ENCODE data around the gene ZNF775. TPM values are rescaled to one million over a fixed set of nuclear protein-coding genes. Genes with fewer than 3 reads are reported as not detected.

The ZNF775 gene
- total RNA-seq, 2 experiments from 2014 or later = 3.7 to 4.0 TPM

DNA sequence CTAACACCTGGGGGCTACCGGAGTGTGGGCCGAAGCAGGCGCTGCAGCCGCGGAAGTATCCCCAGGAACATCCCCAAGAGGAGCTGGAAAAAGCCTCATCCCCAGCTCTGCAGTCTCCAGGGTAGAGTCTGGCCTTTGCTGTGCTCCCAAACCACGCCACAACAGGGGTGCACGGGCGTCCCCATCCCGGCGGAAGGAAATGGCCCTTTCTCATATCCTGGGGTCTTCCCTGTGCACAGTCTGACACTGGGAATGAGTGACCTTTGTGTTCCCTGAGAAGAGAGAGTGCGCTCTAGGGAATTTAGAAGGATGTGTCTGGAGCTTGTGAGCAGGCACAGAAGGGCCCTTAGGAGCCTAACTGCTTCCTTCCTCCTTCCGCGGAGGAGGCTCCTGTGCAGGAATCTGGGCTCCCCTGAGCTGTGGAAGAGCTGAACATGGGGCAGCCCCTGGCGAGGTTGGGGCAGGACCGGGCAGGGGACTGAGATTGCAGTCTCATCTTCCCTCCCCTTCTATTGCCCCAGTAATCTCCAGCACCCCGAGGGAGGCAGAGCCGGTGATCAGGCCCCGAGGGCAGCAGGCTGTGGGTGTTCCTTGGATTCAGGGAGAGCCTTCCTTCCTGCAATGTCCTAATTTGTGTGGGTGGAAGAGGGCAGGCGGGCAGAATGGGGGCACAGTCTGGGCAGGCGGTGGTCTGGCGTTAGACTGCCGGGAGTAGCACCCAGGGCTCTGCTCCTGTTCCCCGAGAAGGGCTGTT, 9.2 kb upstream of the ZNF775 start:
- Mint-ChIP-seq H3K4me1 (peaks cover 41% of the 10 kb centered on the region), H3K27me3 (no peaks in the 10 kb centered on the region), H3K36me3 (peaks cover 19% of the 10 kb centered on the region), H3K9me3 (no peaks in the 10 kb centered on the region), H3K4me3 (peak overlapping the region; percentile 93), H3K27ac (peak overlapping the region; percentile 95)
- no peak for DNase-seq

DNA sequence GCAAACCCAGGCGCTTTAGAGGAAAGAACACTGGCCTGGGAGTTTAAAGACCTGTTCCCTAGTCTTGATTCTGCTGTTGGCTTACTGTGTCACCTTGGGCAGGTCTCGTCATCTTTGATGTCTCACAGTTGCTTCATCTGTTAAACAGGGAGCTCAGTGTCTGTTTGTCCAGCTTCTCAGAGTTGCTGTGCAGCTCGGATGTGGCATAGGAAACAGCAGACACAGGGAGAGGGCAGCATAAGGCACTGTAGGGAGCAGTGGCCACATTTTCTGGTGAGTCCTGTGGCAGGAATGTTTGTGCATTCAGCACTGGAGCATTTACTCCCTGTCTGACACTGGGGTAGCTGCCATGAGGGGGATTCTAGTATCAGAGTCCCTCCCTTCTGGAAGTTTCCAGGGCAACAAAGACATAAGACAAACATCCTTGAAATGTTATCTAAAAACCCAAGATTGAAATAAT, 8.5 kb upstream of the ZNF775 start:
- Mint-ChIP-seq H3K9me3 (no peaks in the 10 kb centered on the region), H3K36me3 (peaks cover 19% of the 10 kb centered on the region), H3K4me1 (peaks cover 44% of the 10 kb centered on the region), H3K4me3 (peak overlapping the region; percentile 93), H3K27ac (peak overlapping the region; percentile 54), H3K27me3 (no peaks in the 10 kb centered on the region)
- DNase-seq = no peak

DNA sequence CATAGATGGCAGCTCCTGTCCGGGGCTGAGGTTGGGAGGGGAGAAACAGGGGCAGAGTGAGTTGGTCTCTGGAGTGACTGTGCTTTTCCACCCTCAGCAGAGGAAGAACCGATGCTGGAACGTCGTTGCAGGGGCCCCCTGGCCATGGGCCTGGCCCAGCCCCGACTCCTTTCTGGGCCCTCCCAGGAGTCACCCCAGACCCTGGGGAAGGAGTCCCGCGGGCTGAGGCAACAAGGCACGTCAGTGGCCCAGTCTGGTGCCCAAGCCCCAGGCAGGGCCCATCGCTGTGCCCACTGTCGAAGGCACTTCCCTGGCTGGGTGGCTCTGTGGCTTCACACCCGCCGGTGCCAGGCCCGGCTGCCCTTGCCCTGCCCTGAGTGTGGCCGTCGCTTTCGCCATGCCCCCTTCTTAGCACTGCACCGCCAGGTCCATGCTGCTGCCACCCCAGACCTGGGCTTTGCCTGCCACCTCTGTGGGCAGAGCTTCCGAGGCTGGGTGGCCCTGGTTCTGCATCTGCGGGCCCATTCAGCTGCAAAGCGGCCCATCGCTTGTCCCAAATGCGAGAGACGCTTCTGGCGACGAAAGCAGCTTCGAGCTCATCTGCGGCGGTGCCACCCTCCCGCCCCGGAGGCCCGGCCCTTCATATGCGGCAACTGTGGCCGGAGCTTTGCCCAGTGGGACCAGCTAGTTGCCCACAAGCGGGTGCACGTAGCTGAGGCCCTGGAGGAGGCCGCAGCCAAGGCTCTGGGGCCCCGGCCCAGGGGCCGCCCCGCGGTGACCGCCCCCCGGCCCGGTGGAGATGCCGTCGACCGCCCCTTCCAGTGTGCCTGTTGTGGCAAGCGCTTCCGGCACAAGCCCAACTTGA, 7.8 kb upstream of the ZNF775 start:
- H3K4me1 Mint-ChIP-seq = peaks cover 44% of the 10 kb centered on the region
- peak overlapping the region; percentile 93 for H3K4me3 Mint-ChIP-seq
- H3K27me3 Mint-ChIP-seq = no peaks in the 10 kb centered on the region
- no peak for DNase-seq
- H3K9me3 Mint-ChIP-seq = no peaks in the 10 kb centered on the region
- no peak overlapping the region for H3K27ac Mint-ChIP-seq
- H3K36me3 Mint-ChIP-seq = peaks cover 18% of the 10 kb centered on the region

DNA sequence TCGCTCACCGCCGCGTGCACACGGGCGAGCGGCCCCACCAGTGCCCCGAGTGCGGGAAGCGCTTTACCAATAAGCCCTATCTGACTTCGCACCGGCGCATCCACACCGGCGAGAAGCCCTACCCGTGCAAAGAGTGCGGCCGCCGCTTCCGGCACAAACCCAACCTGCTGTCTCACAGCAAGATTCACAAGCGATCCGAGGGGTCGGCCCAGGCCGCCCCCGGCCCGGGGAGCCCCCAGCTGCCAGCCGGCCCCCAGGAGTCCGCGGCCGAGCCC, 7.2 kb upstream of the ZNF775 start:
- H3K27ac Mint-ChIP-seq = no peak overlapping the region

DNA sequence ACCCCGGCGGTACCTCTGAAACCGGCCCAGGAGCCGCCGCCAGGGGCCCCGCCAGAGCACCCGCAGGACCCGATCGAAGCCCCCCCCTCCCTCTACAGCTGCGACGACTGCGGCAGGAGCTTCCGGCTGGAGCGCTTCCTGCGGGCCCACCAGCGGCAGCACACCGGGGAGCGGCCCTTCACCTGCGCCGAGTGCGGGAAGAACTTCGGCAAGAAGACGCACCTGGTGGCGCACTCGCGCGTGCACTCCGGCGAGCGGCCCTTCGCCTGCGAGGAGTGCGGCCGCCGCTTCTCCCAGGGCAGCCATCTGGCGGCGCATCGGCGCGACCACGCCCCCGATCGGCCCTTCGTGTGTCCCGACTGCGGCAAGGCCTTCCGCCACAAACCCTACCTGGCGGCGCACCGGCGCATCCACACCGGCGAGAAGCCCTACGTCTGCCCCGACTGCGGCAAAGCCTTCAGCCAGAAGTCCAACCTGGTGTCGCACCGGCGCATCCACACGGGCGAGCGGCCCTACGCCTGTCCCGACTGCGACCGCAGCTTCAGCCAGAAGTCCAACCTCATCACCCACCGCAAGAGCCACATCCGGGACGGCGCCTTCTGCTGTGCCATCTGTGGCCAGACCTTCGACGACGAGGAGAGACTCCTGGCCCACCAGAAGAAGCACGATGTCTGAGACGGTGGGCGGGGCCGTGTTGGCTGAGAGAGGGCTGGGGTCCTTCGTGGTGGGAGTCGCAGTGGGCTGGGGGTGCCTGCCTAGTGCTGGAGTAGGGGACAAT, 6.7 kb upstream of the ZNF775 start:
- H3K27me3 Mint-ChIP-seq = no peaks in the 10 kb centered on the region
- no peak overlapping the region for H3K27ac Mint-ChIP-seq
- DNase-seq = no peak
- peaks cover 47% of the 10 kb centered on the region for H3K4me1 Mint-ChIP-seq
- peaks cover 18% of the 10 kb centered on the region for H3K36me3 Mint-ChIP-seq
- H3K9me3 Mint-ChIP-seq = no peaks in the 10 kb centered on the region
- no peak overlapping the region for H3K4me3 Mint-ChIP-seq

More for the DNA sequence above, 7.2 kb upstream of the ZNF775 start:
- no peak overlapping the region for H3K4me3 Mint-ChIP-seq
- no peak for DNase-seq
- H3K36me3 Mint-ChIP-seq = peaks cover 18% of the 10 kb centered on the region
- H3K27me3 Mint-ChIP-seq = no peaks in the 10 kb centered on the region
- H3K4me1 Mint-ChIP-seq = peaks cover 46% of the 10 kb centered on the region
- no peaks in the 10 kb centered on the region for H3K9me3 Mint-ChIP-seq

DNA sequence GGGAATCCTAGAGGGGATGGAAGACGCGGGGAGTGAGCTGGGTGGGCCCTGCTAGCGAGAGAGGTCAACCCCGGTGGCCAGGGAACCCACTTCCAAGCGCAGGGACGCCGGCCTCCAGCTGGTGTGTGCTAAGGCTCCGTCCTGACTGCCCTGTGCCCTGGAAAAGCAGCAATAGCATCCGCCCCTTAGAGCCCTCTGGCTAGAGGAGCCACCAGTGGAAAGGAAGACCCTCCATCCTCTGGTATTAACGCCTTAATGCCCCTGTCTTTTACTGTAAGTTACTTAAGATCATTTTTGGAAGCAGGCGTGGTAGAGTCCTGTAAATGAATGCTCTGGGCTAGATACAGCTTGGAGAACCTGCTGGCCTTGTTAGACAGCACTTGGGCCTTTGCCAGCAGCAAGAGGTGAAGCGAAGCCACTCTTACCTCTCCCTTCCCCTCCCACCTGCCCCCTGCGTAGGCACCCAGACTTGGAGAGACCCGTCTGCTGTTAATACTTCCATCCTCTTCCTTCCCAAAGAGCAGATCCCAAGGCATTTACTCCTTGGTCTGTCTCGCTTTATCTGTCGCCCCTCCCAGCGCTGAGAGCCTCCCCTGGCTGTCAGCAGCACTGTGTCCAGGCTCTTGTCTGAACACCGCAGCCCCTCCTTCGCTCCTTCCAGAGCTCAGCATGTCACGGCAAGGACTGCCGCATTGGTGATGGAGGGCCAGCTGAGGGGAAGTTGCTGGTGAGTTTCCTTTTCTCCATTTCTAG, 5.9 kb upstream of the ZNF775 start:
- H3K27ac Mint-ChIP-seq = peak overlapping the region; percentile 74

DNA sequence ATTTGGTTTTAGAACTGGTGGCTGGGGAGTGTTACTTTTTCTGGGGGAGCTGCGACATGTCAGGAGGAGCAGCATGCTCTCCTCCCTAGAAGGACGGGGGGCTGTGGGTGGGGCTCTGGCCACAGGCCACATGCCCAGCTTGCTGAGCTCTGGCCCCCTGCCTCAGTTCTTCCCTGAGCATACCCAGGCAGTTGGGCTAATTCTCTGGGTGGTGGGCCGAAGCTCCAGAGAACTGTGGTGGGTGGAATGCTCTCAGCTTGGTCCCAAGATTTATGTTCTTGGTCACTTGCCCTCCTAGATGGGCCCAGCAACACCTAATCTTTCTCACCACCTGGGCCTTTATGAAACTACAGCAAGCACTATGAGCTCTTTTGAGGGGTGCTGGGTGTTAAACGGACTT, 5.1 kb upstream of the ZNF775 start:
- peaks cover 51% of the 10 kb centered on the region for H3K4me1 Mint-ChIP-seq
- H3K27me3 Mint-ChIP-seq = no peaks in the 10 kb centered on the region
- H3K27ac Mint-ChIP-seq = peak overlapping the region; percentile 30
- no peak for DNase-seq
- no peak overlapping the region for H3K4me3 Mint-ChIP-seq
- H3K36me3 Mint-ChIP-seq = peaks cover 16% of the 10 kb centered on the region
- H3K9me3 Mint-ChIP-seq = no peaks in the 10 kb centered on the region

More for the DNA sequence above, 5.9 kb upstream of the ZNF775 start:
- Mint-ChIP-seq H3K27me3 (no peaks in the 10 kb centered on the region), H3K36me3 (peaks cover 18% of the 10 kb centered on the region), H3K4me3 (no peak overlapping the region), H3K9me3 (no peaks in the 10 kb centered on the region), H3K4me1 (peaks cover 50% of the 10 kb centered on the region)
- DNase-seq = no peak

DNA sequence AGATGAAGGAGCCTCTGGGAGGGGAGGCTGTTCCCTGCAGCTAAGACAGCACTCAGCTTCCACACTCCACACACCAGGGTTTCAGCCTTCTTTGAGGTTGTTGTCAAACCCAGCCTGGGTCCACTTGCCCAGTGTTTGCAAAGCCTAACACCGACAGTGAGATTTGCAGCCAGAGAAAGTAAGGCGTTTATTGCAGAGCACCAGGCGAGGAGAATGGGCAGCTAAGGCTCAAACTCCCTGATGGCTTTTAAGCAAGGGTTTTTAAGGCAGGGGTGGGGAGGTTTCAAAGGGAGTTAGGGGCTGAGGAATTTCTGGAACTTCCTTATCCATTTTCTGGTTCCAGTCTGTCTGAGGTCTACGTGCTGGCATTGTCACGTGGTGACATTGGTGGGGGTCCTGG, 4.7 kb upstream of the ZNF775 start:
- no peaks in the 10 kb centered on the region for H3K27me3 Mint-ChIP-seq
- H3K36me3 Mint-ChIP-seq = peaks cover 15% of the 10 kb centered on the region
- H3K27ac Mint-ChIP-seq = peak overlapping the region; percentile 30
- no peaks in the 10 kb centered on the region for H3K9me3 Mint-ChIP-seq
- DNase-seq = no peak
- peaks cover 51% of the 10 kb centered on the region for H3K4me1 Mint-ChIP-seq
- H3K4me3 Mint-ChIP-seq = no peak overlapping the region

DNA sequence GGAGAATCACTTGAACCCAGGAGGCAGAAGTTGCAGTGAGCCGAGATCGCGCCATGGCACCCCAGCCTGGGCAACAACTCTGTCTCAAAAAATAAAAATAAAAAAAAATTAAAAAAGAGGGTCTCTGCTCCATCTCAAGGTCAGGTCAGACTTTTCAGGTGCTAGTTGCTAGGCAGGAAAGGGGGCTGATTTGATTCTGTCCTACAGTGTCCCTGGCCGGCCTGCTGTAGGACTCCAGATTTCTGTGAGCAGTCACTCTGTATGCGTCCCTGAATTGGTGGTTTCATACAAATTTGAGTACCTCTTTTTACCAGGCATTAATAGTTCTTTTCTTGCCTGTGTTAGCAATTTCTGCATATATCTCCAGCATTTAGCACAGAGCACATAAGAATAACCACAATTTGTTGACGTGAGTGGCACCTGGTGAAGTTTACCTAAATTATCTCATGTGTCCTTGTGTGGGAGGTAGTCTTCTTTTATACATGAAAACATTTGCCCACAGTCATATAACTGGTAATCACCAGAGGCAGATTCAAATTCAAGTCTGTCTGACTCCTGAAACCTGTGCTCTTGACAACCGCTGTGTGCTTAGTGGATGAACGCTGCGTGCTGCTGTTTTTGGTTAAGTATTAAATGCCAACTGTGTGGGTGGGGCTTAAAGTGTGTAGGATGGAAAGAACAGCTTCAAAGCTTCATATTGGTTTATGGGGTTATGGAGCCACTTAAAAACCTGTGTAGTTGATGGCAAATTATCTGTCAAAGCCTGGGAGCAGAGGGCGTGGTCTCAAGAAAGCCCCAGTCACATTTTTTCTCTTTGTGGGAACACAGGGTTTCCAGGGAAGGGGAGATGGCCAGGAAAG, 3.2 kb upstream of the ZNF775 start:
- H3K27me3 Mint-ChIP-seq = no peaks in the 10 kb centered on the region
- peak overlapping the region; percentile 85 for H3K27ac Mint-ChIP-seq
- DNase-seq = peak; percentile 56
- peak overlapping the region; percentile 23 for H3K4me3 Mint-ChIP-seq
- H3K36me3 Mint-ChIP-seq = peaks cover 15% of the 10 kb centered on the region
- H3K4me1 Mint-ChIP-seq = peaks cover 49% of the 10 kb centered on the region
- H3K9me3 Mint-ChIP-seq = no peaks in the 10 kb centered on the region

DNA sequence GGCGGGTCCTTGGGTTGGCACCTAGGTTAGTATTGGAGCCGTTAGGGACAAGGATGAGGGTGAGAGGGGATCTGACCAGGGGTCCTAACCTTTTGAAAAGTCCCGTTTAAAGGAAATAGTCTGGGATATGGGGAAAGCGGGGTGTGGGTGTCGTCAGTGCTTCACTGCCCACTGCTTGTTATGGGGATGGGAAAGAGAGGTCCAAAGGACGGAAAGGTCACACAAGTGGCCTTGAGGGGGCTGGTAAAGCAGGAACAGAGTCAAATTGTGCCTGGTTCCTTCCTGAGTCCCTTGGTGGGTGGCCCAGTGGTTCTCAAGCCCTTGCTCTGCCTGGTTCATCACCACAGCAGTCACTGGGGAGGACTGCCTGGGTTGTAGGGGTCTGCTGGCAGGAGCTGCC, 2.6 kb upstream of the ZNF775 start:
- Mint-ChIP-seq H3K27me3 (no peaks in the 10 kb centered on the region), H3K4me3 (no peak overlapping the region), H3K9me3 (no peaks in the 10 kb centered on the region), H3K4me1 (peaks cover 52% of the 10 kb centered on the region), H3K36me3 (peaks cover 15% of the 10 kb centered on the region), H3K27ac (peak overlapping the region; percentile 85)
- DNase-seq = no peak

DNA sequence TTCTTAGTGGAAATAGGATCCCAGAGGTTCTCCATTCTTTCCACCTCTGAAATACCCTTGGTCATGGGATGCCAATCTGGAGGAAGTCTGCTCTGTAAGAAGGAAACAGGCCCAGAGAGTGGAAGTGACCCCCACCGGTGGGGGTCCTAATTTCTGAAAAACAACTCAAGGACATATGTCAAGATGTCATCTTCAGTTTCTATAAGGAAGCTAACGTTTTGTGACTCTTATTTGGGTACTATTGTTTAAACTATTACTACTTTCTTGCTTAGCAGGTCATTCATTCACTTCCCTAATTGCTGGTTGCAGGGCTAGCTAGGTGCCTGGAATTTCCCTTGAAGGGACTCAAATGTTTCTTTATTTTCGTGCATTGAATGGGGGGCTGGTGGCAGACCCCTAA, 1.9 kb upstream of the ZNF775 start:
- Mint-ChIP-seq H3K27ac (no peak overlapping the region), H3K27me3 (no peaks in the 10 kb centered on the region), H3K4me3 (no peak overlapping the region), H3K9me3 (no peaks in the 10 kb centered on the region), H3K4me1 (peaks cover 52% of the 10 kb centered on the region), H3K36me3 (peaks cover 15% of the 10 kb centered on the region)
- DNase-seq = no peak

DNA sequence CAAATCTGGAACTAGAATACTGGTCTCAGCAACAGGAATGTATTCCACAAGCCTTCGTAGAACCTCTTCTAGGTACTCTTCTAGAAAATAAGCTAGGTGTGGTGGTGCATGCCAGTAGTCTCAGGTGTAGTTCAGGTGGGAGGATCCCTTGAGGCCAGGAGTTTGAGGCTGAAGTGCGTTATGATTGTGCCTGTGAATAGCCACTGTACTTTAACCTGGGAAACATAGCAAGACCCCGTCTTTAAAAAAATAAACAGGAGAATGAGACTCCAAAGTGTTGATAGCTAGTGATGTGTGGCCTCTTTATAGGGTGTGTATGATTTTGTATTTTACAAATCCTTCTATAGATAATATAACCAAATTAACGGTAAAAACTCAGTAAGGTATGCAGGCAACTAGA, 1.5 kb upstream of the ZNF775 start:
- Mint-ChIP-seq H3K36me3 (peaks cover 13% of the 10 kb centered on the region), H3K4me1 (peaks cover 52% of the 10 kb centered on the region), H3K9me3 (no peaks in the 10 kb centered on the region), H3K4me3 (no peak overlapping the region), H3K27me3 (no peaks in the 10 kb centered on the region), H3K27ac (no peak overlapping the region)
- DNase-seq = no peak

DNA sequence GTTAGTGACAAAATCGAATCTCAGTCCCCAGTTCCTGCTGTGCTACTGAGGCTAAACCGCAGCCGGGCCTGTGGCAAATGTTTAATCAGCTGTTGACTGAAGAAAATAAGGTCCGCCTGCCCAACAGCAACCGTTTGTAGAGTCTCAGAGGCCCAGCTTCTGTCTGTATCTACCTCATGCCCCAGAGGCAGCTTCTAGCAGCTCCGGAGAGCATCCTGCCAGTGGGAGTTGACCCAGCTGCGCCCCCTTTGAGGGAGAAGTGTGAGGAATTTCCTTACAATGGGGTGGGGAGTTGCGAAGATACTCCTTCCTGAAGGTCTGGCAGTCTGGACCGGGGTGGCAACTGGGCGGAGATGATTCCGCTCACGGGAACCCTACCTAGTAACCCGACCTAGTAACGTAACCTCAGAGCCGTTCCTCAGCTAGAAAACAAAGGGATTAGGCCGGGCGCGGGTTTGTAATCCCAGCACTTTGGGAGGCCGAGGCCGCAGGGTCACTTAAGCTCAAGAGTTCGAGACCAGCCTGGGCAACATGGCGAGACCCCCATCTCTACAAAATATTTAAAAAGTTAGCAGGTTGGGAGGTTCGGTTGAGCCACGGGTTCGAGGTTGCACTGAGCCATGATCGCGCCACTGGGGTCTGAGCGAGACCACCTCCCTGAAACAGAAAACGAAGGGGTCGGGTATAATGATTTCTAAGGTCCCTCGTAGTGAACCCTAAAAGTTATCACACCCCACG, 846 bp upstream of the ZNF775 start:
- Mint-ChIP-seq H3K36me3 (peaks cover 10% of the 10 kb centered on the region), H3K9me3 (no peaks in the 10 kb centered on the region), H3K27ac (peak overlapping the region; percentile 70), H3K4me3 (peak overlapping the region; percentile 72), H3K4me1 (peaks cover 50% of the 10 kb centered on the region), H3K27me3 (no peaks in the 10 kb centered on the region)
- peak; percentile 33 for DNase-seq

All from activated naive CD8-positive, alpha-beta T cell treated with anti-CD3 and anti-CD28 coated beads for 36 hours (primary cell).